Activated T-cell treated with anti-CD3 and anti-CD28 coated beads for 48 hours (primary cell): ENCODE measurements around the gene FURIN.
"Not testable (repeated sequence)": the region's sequence is repeated elsewhere in the genome, so short reads cannot be mapped to it uniquely, and the experiment has no call there.

Experiments used
- DNase-seq: peaks from one replicate; pipeline ENCODE4 v3.0.0-alpha.2; 2020; ENCODE audit warnings: low read depth

The FURIN gene

GRCh38 chr15:90882781-90883525 is 14.6 kb downstream of the FURIN start:
- no peak for DNase-seq

- DNase-seq: no peak
Measured at GRCh38 chr15:90883526-90883975, 15.2 kb downstream of the FURIN start.

GRCh38 chr15:90883976-90884718 is 15.8 kb downstream of the FURIN start, which contains the start of gene FES:
Gene FES, plus strand, starts transcription at chr15:90884504. Its CDS starts 542 bp downstream, at chr15:90885046.
- no peak for DNase-seq

- DNase-seq: no peak
Measured at GRCh38 chr15:90884719-90885431, 16.5 kb downstream of the FURIN start.

- peak; percentile 76 for DNase-seq
Measured at GRCh38 chr15:90885432-90886290, 17.3 kb downstream of the FURIN start.

GRCh38 chr15:90886291-90886614 is 17.9 kb downstream of the FURIN start:
- no peak for DNase-seq

- DNase-seq: no peak
Measured at GRCh38 chr15:90887037-90887481, 18.7 kb downstream of the FURIN start.

- DNase-seq: no peak
Measured at GRCh38 chr15:90889313-90889730, 20.9 kb downstream of the FURIN start.

GRCh38 chr15:90889736-90890456 is 21.5 kb downstream of the FURIN start:
- no peak for DNase-seq

- no peak for DNase-seq
Measured at GRCh38 chr15:90890839-90891238, 22.5 kb downstream of the FURIN start.

- DNase-seq: no peak
Measured at GRCh38 chr15:90891346-90891949, 23.1 kb downstream of the FURIN start.

- DNase-seq: no peak
Measured at GRCh38 chr15:90892023-90892422, 23.6 kb downstream of the FURIN start.

GRCh38 chr15:90892498-90893174 is 24.2 kb downstream of the FURIN start:
- DNase-seq: no peak

GRCh38 chr15:90893175-90894090 is 25.0 kb downstream of the FURIN start:
- DNase-seq: no peak

- no peak for DNase-seq
Measured at GRCh38 chr15:90895571-90896117, 27.3 kb downstream of the FURIN start.

GRCh38 chr15:90897131-90897655 is 28.8 kb downstream of the FURIN start:
- not testable (repeated sequence) for DNase-seq

GRCh38 chr15:90901175-90902039 is 33.0 kb downstream of the FURIN start:
- DNase-seq: no peak
